Measurements from ENCODE around the gene PTPRG. TPM values are rescaled to one million over a fixed set of nuclear protein-coding genes. Genes with fewer than 3 reads are reported as not detected.

The PTPRG gene
- total RNA-seq, 4 donors from 2014 or later: 33.5 to 56.6 (median 46.9) TPM

- Histone ChIP-seq H3K36me3 (no peaks in the 10 kb centered on the region), H3K4me1 (peaks cover 0 to 4% (median 0%) of the 10 kb centered on the region in 4 donors), H3K27ac (peak overlapping the region in 1 of 4 donors; percentile 5), H3K4me3 (no peak overlapping the region), H3K27me3 (no peaks in the 10 kb centered on the region), H3K9me3 (no peaks in the 10 kb centered on the region)
- DNase-seq: no peak
- TF ChIP-seq POLR2A (IDR thresholded peaks at IDR 0.05): no peak
Measured at GRCh38 chr3:61821823-61822251, 260.5 kb downstream of the PTPRG start.

GRCh38 chr3:61822588-61822987 lies 261.2 kb downstream of the PTPRG start:
- no peaks in the 10 kb centered on the region for H3K27me3 ChIP-seq
- H3K36me3 ChIP-seq: no peaks in the 10 kb centered on the region
- H3K4me3 ChIP-seq: no peak overlapping the region
- H3K4me1 ChIP-seq: peaks cover 0 to 4% (median 0%) of the 10 kb centered on the region in 4 donors
- DNase-seq: no peak
- TF ChIP-seq POLR2A (IDR thresholded peaks at IDR 0.05): no peak
- no peak for TF ChIP-seq CTCF (IDR thresholded peaks at IDR 0.05)
- H3K27ac ChIP-seq: peak overlapping the region in 1 of 4 donors; percentile 5
- H3K9me3 ChIP-seq: no peaks in the 10 kb centered on the region

- no peak overlapping the region for H3K27ac ChIP-seq
- no peaks in the 10 kb centered on the region for H3K9me3 ChIP-seq
- no peak for DNase-seq
- no peak for TF ChIP-seq POLR2A (IDR thresholded peaks at IDR 0.05)
- no peak for TF ChIP-seq CTCF (IDR thresholded peaks at IDR 0.05)
- H3K4me3 ChIP-seq: no peak overlapping the region
- no peaks in the 10 kb centered on the region for H3K36me3 ChIP-seq
- peaks cover 0 to 4% (median 0%) of the 10 kb centered on the region in 4 donors for H3K4me1 ChIP-seq
- no peaks in the 10 kb centered on the region for H3K27me3 ChIP-seq
Measured at GRCh38 chr3:61824553-61825135, 263.3 kb downstream of the PTPRG start.

GRCh38 chr3:61826161-61826560 lies 264.8 kb downstream of the PTPRG start:
- Histone ChIP-seq H3K4me3 (no peak overlapping the region), H3K4me1 (peaks cover 0 to 4% (median 0%) of the 10 kb centered on the region in 4 donors), H3K9me3 (no peaks in the 10 kb centered on the region), H3K27me3 (no peaks in the 10 kb centered on the region), H3K27ac (no peak overlapping the region), H3K36me3 (no peaks in the 10 kb centered on the region)
- TF ChIP-seq POLR2A (IDR thresholded peaks at IDR 0.05): no peak
- TF ChIP-seq CTCF (IDR thresholded peaks at IDR 0.05): no peak
- DNase-seq: no peak

GRCh38 chr3:61828184-61828874 lies 267.0 kb downstream of the PTPRG start:
- no peak for DNase-seq
- no peaks in the 10 kb centered on the region for H3K36me3 ChIP-seq
- no peaks in the 10 kb centered on the region for H3K4me1 ChIP-seq
- TF ChIP-seq POLR2A (IDR thresholded peaks at IDR 0.05) (no peak), CTCF (IDR thresholded peaks at IDR 0.05) (no peak)
- no peak overlapping the region for H3K27ac ChIP-seq
- H3K9me3 ChIP-seq: no peaks in the 10 kb centered on the region
- no peaks in the 10 kb centered on the region for H3K27me3 ChIP-seq
- H3K4me3 ChIP-seq: no peak overlapping the region
